ENCODE measurements around the gene NUDT15. TPM values are rescaled to one million over a fixed set of nuclear protein-coding genes. Genes with fewer than 3 reads are reported as not detected.

The NUDT15 gene
- polyA plus RNA-seq, 1 of the 3 experiments (the other 2 are of a cell fraction): 11.9 TPM

DNA sequence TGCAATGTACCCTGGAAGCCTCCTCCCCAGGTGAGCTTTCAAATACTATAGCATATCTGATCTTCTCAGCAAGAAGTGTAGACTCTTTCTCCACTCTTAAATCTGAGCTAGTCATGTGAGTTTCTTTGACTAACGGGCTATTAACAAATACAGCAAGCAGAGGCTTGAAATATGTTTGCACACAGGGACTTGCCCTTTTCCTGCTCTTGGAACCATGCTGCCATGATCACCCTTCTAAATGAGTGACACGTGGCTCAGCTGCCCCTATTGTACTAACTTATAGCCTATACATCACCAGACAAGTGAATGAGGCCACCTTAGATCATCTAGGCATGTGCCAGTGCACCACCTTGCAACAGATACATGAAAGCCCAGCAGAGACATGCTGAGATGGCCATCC lies 23.2 kb upstream of the NUDT15 start (continued):
- no peak for TF ChIP-seq GATA2 (CRISPR knock-in tag; IDR thresholded peaks at IDR 0.05)
- no peak for TF ChIP-seq FOXJ3 (CRISPR knock-in tag; IDR thresholded peaks at IDR 0.05)
- no peak for TF ChIP-seq CHD2 (IDR thresholded peaks at IDR 0.05; ENCODE audit: low read length, partially characterized antibody)
- TF ChIP-seq YY1 (IDR thresholded peaks at IDR 0.05; ENCODE audit: low read depth): no peak
- TF ChIP-seq TEAD4 (IDR thresholded peaks at IDR 0.05; ENCODE audit: borderline replicate concordance, insufficient read depth): no peak

DNA sequence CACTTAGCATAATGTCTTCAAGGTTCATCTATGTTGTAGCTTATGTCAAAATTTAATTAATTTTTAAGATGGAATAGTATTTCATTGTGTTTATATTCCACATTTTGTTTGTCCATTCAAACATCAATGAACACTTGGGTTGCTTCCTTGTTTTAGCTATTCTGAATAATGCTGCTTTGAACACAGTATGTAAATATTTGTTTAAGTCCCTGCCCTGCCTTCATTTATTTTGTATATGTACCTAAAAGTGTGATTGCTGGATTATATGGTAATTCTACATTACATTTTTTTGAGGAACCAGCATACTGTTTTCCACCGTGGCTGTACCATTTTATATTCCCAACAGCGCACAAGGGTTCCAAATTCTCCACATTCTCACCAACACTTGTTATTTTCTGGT lies 18.9 kb upstream of the NUDT15 start:
- Histone ChIP-seq H3K4me1 (ENCODE audit: control insufficient read depth in 1 of 2, insufficient read depth in 2 of 2, low read depth in 1 of 2, low read length in 1 of 2) (no peaks in the 10 kb centered on the region), H4K20me1 (ENCODE audit: insufficient read depth) (no peaks in the 10 kb centered on the region), H3F3A (replicated peaks; ENCODE audit: insufficient read depth) (no peaks in the 10 kb centered on the region), H3K36me3 (replicated peaks in 1 of 2; ENCODE audit: control insufficient read depth in 1 of 2, insufficient read depth in 2 of 2, low read length in 1 of 2) (no peaks in the 10 kb centered on the region), H3K4me3 (ENCODE audit: low read depth in 2 of 2, low read length in 1 of 2) (no peak overlapping the region), H3K27ac (ENCODE audit: low read depth in 2 of 2, low read length in 1 of 2) (no peak overlapping the region), H3K79me2 (ENCODE audit: insufficient read depth) (no peaks in the 10 kb centered on the region), H3K27me3 (ENCODE audit: insufficient read depth) (no peaks in the 10 kb centered on the region), H2AFZ (ENCODE audit: low read depth) (no peak overlapping the region), H3K9me3 (no peaks in the 10 kb centered on the region), H3K9ac (no peak overlapping the region), H3K4me2 (no peak overlapping the region), H3K9me2 (no peaks in the 10 kb centered on the region)
- TF ChIP-seq POLR2AphosphoS5 (IDR thresholded peaks at IDR 0.05; ENCODE audit: low read depth, low read length): no peak
- no peak for TF ChIP-seq EZH2phosphoT487 (IDR thresholded peaks at IDR 0.05; ENCODE audit: borderline replicate concordance, low read depth)
- DNase-seq: no peak
- 71% methylated on average over 2 of the region's 2 CpGs for WGBS (ENCODE audit: low lambda C conversion rate)
- ChIA-PET POLR2A (no interaction called here), CTCF (no interaction called here)

DNA sequence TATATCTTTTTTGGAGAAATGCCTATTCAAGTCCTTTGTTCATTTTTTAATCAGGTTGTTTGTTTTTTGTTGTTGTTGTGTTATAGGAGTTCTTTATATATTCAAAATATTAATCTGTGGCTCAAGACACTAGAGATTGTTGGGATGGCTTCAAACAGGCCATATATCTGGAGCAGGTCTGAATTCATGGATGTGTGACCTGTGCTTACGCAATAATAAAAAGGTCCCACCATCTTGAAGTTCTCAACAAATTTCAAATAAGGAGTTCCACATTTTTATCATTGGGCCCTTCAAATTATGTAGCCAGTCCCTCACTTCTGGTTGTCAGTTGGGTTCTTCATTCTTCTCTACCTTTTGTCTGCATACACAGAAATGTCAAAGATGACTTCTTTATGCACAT lies 17.7 kb upstream of the NUDT15 start:
- Histone ChIP-seq H3K4me3 (ENCODE audit: low read depth in 2 of 2, low read length in 1 of 2) (no peak overlapping the region), H3K79me2 (ENCODE audit: insufficient read depth) (no peaks in the 10 kb centered on the region), H3F3A (replicated peaks; ENCODE audit: insufficient read depth) (no peaks in the 10 kb centered on the region), H3K4me1 (ENCODE audit: control insufficient read depth in 1 of 2, insufficient read depth in 2 of 2, low read depth in 1 of 2, low read length in 1 of 2) (no peaks in the 10 kb centered on the region), H3K27ac (ENCODE audit: low read depth in 2 of 2, low read length in 1 of 2) (no peak overlapping the region), H3K9ac (no peak overlapping the region), H3K36me3 (replicated peaks in 1 of 2; ENCODE audit: control insufficient read depth in 1 of 2, insufficient read depth in 2 of 2, low read length in 1 of 2) (no peaks in the 10 kb centered on the region), H3K9me3 (no peaks in the 10 kb centered on the region), H4K20me1 (ENCODE audit: insufficient read depth) (no peaks in the 10 kb centered on the region), H3K4me2 (no peak overlapping the region), H3K27me3 (ENCODE audit: insufficient read depth) (no peaks in the 10 kb centered on the region), H3K9me2 (no peaks in the 10 kb centered on the region), H2AFZ (ENCODE audit: low read depth) (no peak overlapping the region)
- TF ChIP-seq EP300 (IDR thresholded peaks at IDR 0.05; ENCODE audit: borderline replicate concordance in 1 of 2, low read depth in 1 of 2, low read length in 1 of 2) (no peak), MXI1 (IDR thresholded peaks at IDR 0.05; ENCODE audit: low read depth, low read length) (no peak), MEF2A (IDR thresholded peaks at IDR 0.05; ENCODE audit: borderline replicate concordance, low read depth) (no peak), GABPA (IDR thresholded peaks at IDR 0.05; ENCODE audit: low read depth) (no peak), RFX5 (IDR thresholded peaks at IDR 0.05; ENCODE audit: low read length) (no peak)
- TF ChIP-seq, protein P1, sequence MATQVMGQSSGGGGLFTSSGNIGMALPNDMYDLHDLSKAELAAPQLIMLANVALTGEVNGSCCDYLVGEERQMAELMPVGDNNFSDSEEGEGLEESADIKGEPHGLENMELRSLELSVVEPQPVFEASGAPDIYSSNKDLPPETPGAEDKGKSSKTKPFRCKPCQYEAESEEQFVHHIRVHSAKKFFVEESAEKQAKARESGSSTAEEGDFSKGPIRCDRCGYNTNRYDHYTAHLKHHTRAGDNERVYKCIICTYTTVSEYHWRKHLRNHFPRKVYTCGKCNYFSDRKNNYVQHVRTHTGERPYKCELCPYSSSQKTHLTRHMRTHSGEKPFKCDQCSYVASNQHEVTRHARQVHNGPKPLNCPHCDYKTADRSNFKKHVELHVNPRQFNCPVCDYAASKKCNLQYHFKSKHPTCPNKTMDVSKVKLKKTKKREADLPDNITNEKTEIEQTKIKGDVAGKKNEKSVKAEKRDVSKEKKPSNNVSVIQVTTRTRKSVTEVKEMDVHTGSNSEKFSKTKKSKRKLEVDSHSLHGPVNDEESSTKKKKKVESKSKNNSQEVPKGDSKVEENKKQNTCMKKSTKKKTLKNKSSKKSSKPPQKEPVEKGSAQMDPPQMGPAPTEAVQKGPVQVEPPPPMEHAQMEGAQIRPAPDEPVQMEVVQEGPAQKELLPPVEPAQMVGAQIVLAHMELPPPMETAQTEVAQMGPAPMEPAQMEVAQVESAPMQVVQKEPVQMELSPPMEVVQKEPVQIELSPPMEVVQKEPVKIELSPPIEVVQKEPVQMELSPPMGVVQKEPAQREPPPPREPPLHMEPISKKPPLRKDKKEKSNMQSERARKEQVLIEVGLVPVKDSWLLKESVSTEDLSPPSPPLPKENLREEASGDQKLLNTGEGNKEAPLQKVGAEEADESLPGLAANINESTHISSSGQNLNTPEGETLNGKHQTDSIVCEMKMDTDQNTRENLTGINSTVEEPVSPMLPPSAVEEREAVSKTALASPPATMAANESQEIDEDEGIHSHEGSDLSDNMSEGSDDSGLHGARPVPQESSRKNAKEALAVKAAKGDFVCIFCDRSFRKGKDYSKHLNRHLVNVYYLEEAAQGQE (IDR thresholded peaks at IDR 0.05; ENCODE audit: low read depth, low read length): no peak
- TF ChIP-seq, protein P2, sequence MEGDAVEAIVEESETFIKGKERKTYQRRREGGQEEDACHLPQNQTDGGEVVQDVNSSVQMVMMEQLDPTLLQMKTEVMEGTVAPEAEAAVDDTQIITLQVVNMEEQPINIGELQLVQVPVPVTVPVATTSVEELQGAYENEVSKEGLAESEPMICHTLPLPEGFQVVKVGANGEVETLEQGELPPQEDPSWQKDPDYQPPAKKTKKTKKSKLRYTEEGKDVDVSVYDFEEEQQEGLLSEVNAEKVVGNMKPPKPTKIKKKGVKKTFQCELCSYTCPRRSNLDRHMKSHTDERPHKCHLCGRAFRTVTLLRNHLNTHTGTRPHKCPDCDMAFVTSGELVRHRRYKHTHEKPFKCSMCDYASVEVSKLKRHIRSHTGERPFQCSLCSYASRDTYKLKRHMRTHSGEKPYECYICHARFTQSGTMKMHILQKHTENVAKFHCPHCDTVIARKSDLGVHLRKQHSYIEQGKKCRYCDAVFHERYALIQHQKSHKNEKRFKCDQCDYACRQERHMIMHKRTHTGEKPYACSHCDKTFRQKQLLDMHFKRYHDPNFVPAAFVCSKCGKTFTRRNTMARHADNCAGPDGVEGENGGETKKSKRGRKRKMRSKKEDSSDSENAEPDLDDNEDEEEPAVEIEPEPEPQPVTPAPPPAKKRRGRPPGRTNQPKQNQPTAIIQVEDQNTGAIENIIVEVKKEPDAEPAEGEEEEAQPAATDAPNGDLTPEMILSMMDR (IDR thresholded peaks at IDR 0.05): no peak
- DNase-seq: no peak
- ChIA-PET CTCF (no interaction called here), POLR2A (no interaction called here)
- 100% methylated on average over 1 of the region's 1 CpG for WGBS (ENCODE audit: low lambda C conversion rate)
